Caco-2 (cell line): ENCODE data around the gene ARHGEF10L. TPM values are rescaled to one million over a fixed set of nuclear protein-coding genes. Genes with fewer than 3 reads are reported as not detected.

Experiments
- BruUV-seq: library from RNA; stranded (reverse); fragments of 400-500 nt; replicated peaks from 2 replicates; lab custom pipeline; 2021; lab: Mats Ljungman, UMichigan
- CTCF ChIA-PET: fragments of 300-600 bp; sonication (Branson Sonifier 250); formaldehyde crosslinking; loops from one replicate; lab custom pipeline; 2022; ENCODE audit warnings: antibody characterized with exemption; lab: Charles Lee
- POLR2A ChIA-PET: fragments of 300-600 bp; sonication (Branson Sonifier 250); formaldehyde crosslinking; loops from one replicate; lab custom pipeline; 2022; ENCODE audit warnings: antibody characterized with exemption; lab: Charles Lee
- DNase-seq, 2 experiments: peaks; one replicate each; pipeline versions ENCODE4 v3.0.0 to v3.0.0-alpha.2; 2020 to 2022
- H3K27me3 ChIP-seq: replicated peaks from 2 replicates; pipeline ENCODE4 v1.6.0; 2011; ENCODE audit warnings: low read length; ENCODE audit not compliant: control insufficient read depth, insufficient read depth
- H3K36me3 ChIP-seq: 2 replicates; pipeline ENCODE4 v1.5.1; 2011; ENCODE audit warnings: low read length; ENCODE audit not compliant: control insufficient read depth, insufficient read depth
- H3K4me1 ChIP-seq: fragments of 250-450 bp; sonication (Bioruptor Pico); 2 replicates; pipeline ENCODE4 v1.5.1; 2020; ENCODE audit warnings: mild to moderate bottlenecking
- H3K4me3 ChIP-seq: 2 replicates; pipeline ENCODE4 v1.5.1; 2011; ENCODE audit warnings: low read depth, mild to moderate bottlenecking, control low read depth, low read length
- H3K9me3 ChIP-seq: fragments of 250-450 bp; sonication (Bioruptor Pico); 2 replicates; pipeline ENCODE4 v1.5.1; 2020; ENCODE audit warnings: mild to moderate bottlenecking, moderate library complexity
- H3K27ac Mint-ChIP-seq: one replicate; pipeline ENCODE4 v1.8.0; 2022; ENCODE audit warnings: mixed read lengths; ENCODE audit not compliant: unreplicated experiment
- H3K27me3 Mint-ChIP-seq: one replicate; pipeline ENCODE4 v1.8.0; 2022; ENCODE audit warnings: mixed read lengths; ENCODE audit not compliant: insufficient read depth, unreplicated experiment
- H3K36me3 Mint-ChIP-seq: one replicate; pipeline ENCODE4 v1.8.0; 2022; ENCODE audit warnings: mild to moderate bottlenecking, mixed read lengths; ENCODE audit not compliant: insufficient read depth, unreplicated experiment
- H3K4me1 Mint-ChIP-seq: one replicate; pipeline ENCODE4 v1.8.0; 2022; ENCODE audit warnings: low read depth, mixed read lengths; ENCODE audit not compliant: unreplicated experiment
- H3K4me3 Mint-ChIP-seq: one replicate; pipeline ENCODE4 v1.8.0; 2022; ENCODE audit warnings: mild to moderate bottlenecking, moderate library complexity, mixed read lengths; ENCODE audit not compliant: unreplicated experiment
- H3K9me3 Mint-ChIP-seq: one replicate; pipeline ENCODE4 v1.8.0; 2022; ENCODE audit warnings: mixed read lengths; ENCODE audit not compliant: unreplicated experiment
- intact Hi-C: fragments of 100-400 bp; cut with micrococcal nuclease; formaldehyde crosslinking; loops from one replicate; pipeline ENCODE4 v1.10.0; 2022; ENCODE audit not compliant: unreplicated experiment
- total RNA-seq: library from RNA; stranded (reverse); gene quantifications from 2 replicates; pipeline ENCODE4 v1.2.3, GENCODE V29; 2022
- TF ChIP-seq, protein P1 (sequence below), 2 experiments: fragments of 200-600 bp in 1 of 2; IDR thresholded peaks; 1 replicate in 1 of 2; 2 replicates in 1 of 2; pipeline versions ENCODE4 v1.5.1 to v1.8.0; 2011 to 2022; ENCODE audit warnings: antibody characterized with exemption in 1 of 2, control low read depth in 1 of 2, inconsistent platforms in 1 of 2, low read depth in 1 of 2, low read length in 1 of 2, mild to moderate bottlenecking in 1 of 2, moderate library complexity in 1 of 2; ENCODE audit not compliant: insufficient read depth in 1 of 2, severe bottlenecking in 1 of 2, unreplicated experiment in 1 of 2

The ARHGEF10L gene
- total RNA-seq, 1 experiment from 2014 or later, result 31.3 TPM

DNA sequence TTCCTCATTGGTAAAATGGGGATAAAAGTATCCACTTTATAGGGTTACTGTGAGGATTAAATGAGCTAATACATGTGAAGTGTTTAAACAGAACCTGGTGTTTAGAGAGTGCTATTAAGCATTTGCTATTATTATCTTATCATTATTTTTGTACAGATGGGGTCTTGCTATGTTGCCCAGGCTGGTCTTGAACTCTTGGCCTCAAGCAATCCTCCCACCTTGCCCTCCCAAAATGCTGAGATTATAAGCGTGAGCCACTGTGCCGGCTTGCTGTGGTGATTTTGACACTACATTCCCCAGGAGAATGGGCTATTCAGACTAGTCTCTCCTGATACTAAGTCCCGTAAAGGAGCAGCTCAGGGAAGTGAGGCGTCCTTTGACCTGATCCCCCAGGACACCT is 6.3 kb upstream of the ARHGEF10L start:
- H3K27me3 Mint-ChIP-seq, result no peaks in the 10 kb centered on the region

DNA sequence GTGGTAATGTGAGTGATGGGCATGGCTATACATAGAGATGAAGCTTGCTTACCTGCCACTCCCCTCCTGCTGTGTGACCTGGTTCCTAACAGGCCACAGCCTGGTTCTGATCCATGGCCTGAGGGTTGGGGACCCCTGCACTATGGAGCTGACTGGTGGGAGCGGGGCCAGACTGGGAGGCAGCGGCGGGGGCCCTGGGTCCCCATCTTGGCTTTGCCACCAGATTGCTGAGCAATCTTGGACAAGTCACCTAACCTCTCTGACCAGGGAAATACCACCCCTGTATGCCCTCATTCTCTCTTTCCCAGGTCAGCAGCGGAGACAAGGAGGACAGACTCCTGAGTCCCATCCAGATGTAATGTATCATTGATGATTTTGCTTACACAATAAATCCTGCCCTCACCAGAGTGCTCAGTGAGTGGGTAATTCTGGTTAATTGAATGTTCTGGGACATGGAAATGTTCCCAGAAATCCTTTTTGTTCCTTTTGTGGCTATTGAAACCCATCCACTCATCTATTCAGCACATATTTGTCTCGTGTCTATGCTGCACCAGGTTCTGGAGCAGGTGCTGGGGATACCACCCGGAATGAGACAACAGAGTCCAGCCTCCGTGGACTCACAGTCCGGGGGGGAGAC is 4.1 kb upstream of the ARHGEF10L start:
- Mint-ChIP-seq H3K27me3 (no peaks in the 10 kb centered on the region), H3K36me3 (no peaks in the 10 kb centered on the region), H3K9me3 (no peaks in the 10 kb centered on the region), H3K4me1 (no peaks in the 10 kb centered on the region), H3K27ac (no peak overlapping the region), H3K4me3 (no peak overlapping the region)
- intact Hi-C loops, result no loop called here
- DNase-seq, result no peak
- TF ChIP-seq, protein P1, sequence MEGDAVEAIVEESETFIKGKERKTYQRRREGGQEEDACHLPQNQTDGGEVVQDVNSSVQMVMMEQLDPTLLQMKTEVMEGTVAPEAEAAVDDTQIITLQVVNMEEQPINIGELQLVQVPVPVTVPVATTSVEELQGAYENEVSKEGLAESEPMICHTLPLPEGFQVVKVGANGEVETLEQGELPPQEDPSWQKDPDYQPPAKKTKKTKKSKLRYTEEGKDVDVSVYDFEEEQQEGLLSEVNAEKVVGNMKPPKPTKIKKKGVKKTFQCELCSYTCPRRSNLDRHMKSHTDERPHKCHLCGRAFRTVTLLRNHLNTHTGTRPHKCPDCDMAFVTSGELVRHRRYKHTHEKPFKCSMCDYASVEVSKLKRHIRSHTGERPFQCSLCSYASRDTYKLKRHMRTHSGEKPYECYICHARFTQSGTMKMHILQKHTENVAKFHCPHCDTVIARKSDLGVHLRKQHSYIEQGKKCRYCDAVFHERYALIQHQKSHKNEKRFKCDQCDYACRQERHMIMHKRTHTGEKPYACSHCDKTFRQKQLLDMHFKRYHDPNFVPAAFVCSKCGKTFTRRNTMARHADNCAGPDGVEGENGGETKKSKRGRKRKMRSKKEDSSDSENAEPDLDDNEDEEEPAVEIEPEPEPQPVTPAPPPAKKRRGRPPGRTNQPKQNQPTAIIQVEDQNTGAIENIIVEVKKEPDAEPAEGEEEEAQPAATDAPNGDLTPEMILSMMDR (IDR thresholded peaks at IDR 0.05; ENCODE audit: insufficient read depth in 1 of 2, low read depth in 1 of 2, low read length in 1 of 2, severe bottlenecking in 1 of 2, unreplicated experiment in 1 of 2), result no peak
- CTCF ChIA-PET, result no interaction called here
- no peaks in the 10 kb centered on the region for H3K36me3 ChIP-seq
- H3K27me3 ChIP-seq, result no peaks in the 10 kb centered on the region
- peaks cover 7% of the 10 kb centered on the region; the same call in 1 of the 2 replicates for H3K4me1 ChIP-seq
- no peak overlapping the region for H3K4me3 ChIP-seq
- POLR2A ChIA-PET, result no interaction called here
- BruUV-seq, result no TSS peak
- no peaks in the 10 kb centered on the region for H3K9me3 ChIP-seq

More for the DNA sequence above, 6.3 kb upstream of the ARHGEF10L start:
- ChIA-PET CTCF (no interaction called here), POLR2A (no interaction called here)
- H3K4me3 ChIP-seq, result no peak overlapping the region
- Mint-ChIP-seq H3K4me1 (no peaks in the 10 kb centered on the region), H3K9me3 (no peaks in the 10 kb centered on the region), H3K27ac (no peak overlapping the region), H3K4me3 (no peak overlapping the region), H3K36me3 (no peaks in the 10 kb centered on the region)
- H3K36me3 ChIP-seq, result no peaks in the 10 kb centered on the region
- no TSS peak for BruUV-seq
- TF ChIP-seq, protein P1 (IDR thresholded peaks at IDR 0.05; ENCODE audit: insufficient read depth in 1 of 2, low read depth in 1 of 2, low read length in 1 of 2, severe bottlenecking in 1 of 2, unreplicated experiment in 1 of 2), result no peak
- intact Hi-C loops, result no loop called here
- H3K4me1 ChIP-seq, result no peaks in the 10 kb centered on the region
- no peak for DNase-seq
- no peaks in the 10 kb centered on the region for H3K9me3 ChIP-seq
- H3K27me3 ChIP-seq, result no peaks in the 10 kb centered on the region

DNA sequence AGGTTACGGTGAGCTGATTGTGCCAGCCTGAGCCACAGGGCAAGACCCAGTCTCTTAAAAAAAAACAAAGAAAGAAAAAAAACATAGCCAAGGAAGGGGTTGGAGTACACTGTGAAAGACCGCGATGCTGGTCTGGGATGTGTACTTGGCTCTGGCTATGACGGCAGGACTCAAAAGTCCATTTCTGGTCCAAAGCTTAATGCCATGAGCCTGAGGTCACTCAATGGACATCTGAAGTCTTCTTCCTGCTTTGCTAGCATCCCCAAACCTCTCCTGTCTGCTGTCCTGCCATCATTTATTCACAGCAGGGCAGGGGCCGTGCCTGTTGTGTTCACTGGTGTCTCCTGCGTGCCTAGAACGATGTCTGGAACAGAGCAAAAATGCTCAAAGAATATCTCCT is 1.5 kb upstream of the ARHGEF10L start:
- no peak overlapping the region for H3K4me3 ChIP-seq
- no TSS peak for BruUV-seq
- Mint-ChIP-seq H3K4me1 (no peaks in the 10 kb centered on the region), H3K4me3 (no peak overlapping the region), H3K27me3 (no peaks in the 10 kb centered on the region), H3K36me3 (no peaks in the 10 kb centered on the region), H3K9me3 (no peaks in the 10 kb centered on the region), H3K27ac (no peak overlapping the region)
- ChIA-PET POLR2A (no interaction called here), CTCF (interaction anchor here (0.6 kb wide), 1 partner anchor 33 kb away, joined by 6 read pairs; no protein-coding TSS in a partner anchor)
- H3K4me1 ChIP-seq, result peaks cover 13% of the 10 kb centered on the region; the same call in 1 of the 2 replicates
- intact Hi-C loops, result loop anchor here (1.0 kb wide), 1 partner anchor 36 kb away; no protein-coding TSS in a partner anchor
- TF ChIP-seq, protein P1 (IDR thresholded peaks at IDR 0.05; ENCODE audit: insufficient read depth in 1 of 2, low read depth in 1 of 2, low read length in 1 of 2, severe bottlenecking in 1 of 2, unreplicated experiment in 1 of 2), result no peak
- no peaks in the 10 kb centered on the region for H3K27me3 ChIP-seq
- DNase-seq, result no peak
- no peaks in the 10 kb centered on the region for H3K9me3 ChIP-seq
- no peaks in the 10 kb centered on the region for H3K36me3 ChIP-seq
